HG03108 (cell line): ENCODE measurements around the gene AMOT.

ENCODE experiments used
- ATAC-seq: cut with Tn5 transposase; IDR thresholded peaks from one replicate; pipeline ENCODE4 v1.9.1; 2021; ENCODE audit warnings: moderate library complexity; ENCODE audit not compliant: unreplicated experiment

AMOT gene

DNA sequence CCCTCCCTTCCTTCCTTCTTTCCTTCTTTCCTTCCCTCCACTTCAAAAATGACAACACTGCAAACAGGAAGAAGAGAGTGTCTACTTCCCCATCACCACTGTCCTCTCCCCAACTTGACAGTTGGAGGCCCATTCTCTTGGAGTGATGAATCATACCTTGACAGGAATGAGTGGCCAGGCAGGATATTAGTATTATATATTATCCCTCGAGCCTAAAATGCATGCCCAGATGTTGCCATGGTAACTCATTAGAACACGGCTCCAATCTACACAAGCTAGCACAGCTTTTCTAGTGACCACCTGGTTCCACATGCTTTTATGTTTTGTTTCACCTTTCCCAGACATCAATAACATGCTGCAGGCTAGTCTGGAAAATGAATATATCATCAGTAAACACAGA lies 89.6 kb downstream of the AMOT start:
- no peak for ATAC-seq

DNA sequence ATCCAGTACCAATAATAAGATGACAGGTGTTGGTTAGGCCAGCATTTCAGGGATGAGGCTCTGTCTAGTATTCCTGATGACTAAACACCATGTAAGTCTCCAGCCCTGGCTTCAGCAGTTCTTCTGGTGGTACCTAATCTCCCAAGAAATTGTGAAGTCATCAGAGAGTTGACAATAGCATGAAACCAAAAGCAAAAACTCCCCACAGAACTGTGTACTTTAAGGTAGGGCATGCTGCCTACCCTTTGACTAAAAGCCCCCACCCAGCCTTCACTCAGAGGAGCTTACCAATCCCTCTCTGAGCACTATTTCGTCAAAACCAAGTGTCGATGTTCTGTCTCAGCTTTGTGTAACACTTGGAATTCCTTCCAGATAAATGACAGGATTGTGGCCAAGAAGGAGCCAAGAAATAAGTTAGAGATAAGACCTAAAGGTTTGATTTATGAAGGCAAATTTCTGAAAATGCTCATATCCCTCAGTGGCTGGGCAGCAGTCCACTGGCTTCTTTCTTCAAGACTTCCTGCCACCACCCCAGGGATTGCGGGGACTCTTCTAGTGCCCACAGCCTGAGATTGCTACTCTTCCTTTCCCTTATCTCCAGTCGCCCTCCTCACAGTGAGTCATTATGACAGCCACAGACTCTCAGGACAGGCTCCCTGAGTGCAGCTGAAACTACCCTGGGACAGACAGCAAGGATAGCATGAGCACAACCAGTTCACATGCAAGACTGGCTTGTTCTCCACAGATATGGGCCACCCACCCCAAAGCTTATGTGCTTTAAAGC lies 93.6 kb downstream of the AMOT start:
- ATAC-seq = no peak

DNA sequence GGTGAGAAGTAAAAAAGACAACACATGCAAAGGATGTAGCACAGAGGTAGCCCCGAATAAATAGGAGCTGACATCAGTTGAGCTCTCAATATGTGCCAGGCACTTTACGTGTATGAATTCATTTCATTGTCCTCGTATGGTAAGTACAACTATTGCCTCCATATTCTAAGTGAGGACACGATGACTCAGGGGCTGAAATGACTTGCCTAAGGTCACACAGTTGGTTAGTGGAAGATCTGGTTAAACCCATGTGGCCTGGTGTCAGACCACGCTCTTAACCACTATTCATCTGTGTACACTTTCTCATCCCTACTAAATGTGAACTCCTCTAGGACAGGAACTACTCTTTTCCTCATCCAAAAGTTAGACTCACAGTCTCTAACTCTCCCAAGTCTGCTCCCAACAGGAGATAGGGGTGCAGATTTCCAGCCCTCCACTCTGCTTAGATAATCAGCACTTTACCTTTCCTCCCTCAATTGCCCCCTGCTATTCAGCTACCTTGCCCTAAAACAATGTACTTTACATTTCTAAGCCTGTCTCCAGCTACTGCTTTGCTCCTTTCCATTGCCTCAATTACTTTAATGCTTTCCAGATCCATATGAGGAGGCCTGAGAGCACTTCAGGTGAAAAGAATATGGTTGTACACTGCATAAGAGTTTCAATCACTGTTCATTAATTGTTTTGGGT lies 102.1 kb downstream of the AMOT start:
- ATAC-seq = no peak

GRCh38 chrX:112736310-112736709 lies 104.3 kb downstream of the AMOT start:
- no peak for ATAC-seq

- no peak for ATAC-seq
Measured at GRCh38 chrX:112735147-112735546, 105.5 kb downstream of the AMOT start.

DNA sequence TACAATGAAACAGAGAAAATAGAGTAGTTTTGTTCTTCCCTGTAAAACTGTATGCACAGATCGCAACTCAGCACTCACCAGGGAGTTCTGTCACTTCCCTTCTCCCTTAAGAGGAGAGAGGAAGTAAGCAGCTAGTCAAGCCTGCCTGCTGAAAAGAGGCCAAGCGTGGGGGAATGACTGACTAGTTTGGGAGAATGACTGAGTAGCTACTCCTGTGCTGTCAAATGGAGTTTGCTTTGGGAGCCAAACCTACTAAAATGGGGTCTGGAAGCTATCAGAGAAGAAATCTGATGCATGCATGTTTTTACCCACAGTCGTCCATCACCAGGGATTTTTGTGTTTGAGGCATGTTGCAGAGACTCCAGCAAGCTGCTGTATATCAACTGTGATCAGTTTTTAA lies 106.3 kb downstream of the AMOT start:
- no peak for ATAC-seq

DNA sequence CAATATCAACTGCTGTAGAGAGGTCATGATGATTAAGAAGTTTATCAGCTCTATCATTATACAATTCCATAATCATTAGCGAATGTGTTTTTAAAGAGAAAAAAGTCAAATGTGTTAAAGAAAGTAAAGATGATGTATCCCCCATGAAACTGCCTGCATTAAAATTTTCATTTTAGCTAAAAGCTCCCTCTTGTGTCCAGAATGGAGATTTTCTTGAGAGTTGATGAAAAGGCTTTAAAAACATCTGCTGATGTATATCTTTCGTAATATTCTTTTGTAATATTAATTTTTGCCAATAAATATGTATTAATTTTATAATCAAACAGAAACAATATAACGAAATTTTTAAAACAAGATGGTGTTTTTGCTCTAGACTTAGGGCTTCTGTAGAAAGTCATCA lies 108.8 kb downstream of the AMOT start:
- no peak for ATAC-seq
